ENCODE measurements around the gene OR4K1. TPM values are rescaled to one million over a fixed set of nuclear protein-coding genes. Genes with fewer than 3 reads are reported as not detected.

The OR4K1 gene
- total and polyA plus RNA-seq, 12 donors, result not detected

GRCh38 chr14:19906665-19907064 is 24.1 kb upstream of the OR4K1 start:
- no peaks in the 10 kb centered on the region for H3K27me3 ChIP-seq
- TF ChIP-seq POLR2A (IDR thresholded peaks at IDR 0.05) (no peak), CTCF (IDR thresholded peaks at IDR 0.05) (no peak)
- DNase-seq, result no peak
- no peak overlapping the region for H3K27ac ChIP-seq
- H3K36me3 ChIP-seq (replicated peaks in 1 of 2), result no peaks in the 10 kb centered on the region
- no peaks in the 10 kb centered on the region for H3K9me3 ChIP-seq (replicated peaks in 1 of 3)
- no peak overlapping the region for H3K4me3 ChIP-seq
- intact Hi-C loops (cut with DNase I), result no loop called here
- no peaks in the 10 kb centered on the region for H3K4me1 ChIP-seq (replicated peaks in 1 of 2)

GRCh38 chr14:19911114-19911513 is 19.6 kb upstream of the OR4K1 start:
- H3K27me3 ChIP-seq, result no peaks in the 10 kb centered on the region
- H3K27ac ChIP-seq, result no peak overlapping the region
- H3K9me3 ChIP-seq (replicated peaks in 1 of 3), result no peaks in the 10 kb centered on the region
- no peak overlapping the region for H3K4me3 ChIP-seq
- no peaks in the 10 kb centered on the region for H3K36me3 ChIP-seq (replicated peaks in 1 of 2)
- no peak for TF ChIP-seq CTCF (IDR thresholded peaks at IDR 0.05)
- no peak for TF ChIP-seq POLR2A (IDR thresholded peaks at IDR 0.05)
- intact Hi-C loops (cut with DNase I), result no loop called here
- 36 to 58% (median 45%) methylated on average over 3 of the region's 3 CpGs for WGBS, 4 donors
- H3K4me1 ChIP-seq (replicated peaks in 1 of 2), result no peaks in the 10 kb centered on the region
- DNase-seq, result no peak

- Histone ChIP-seq H3K27me3 (no peaks in the 10 kb centered on the region), H3K27ac (no peak overlapping the region), H3K9me3 (replicated peaks in 1 of 3) (no peaks in the 10 kb centered on the region), H3K4me3 (no peak overlapping the region), H3K4me1 (replicated peaks in 1 of 2) (no peaks in the 10 kb centered on the region), H3K36me3 (replicated peaks in 1 of 2) (no peaks in the 10 kb centered on the region)
- no peak for DNase-seq
- TF ChIP-seq CTCF (IDR thresholded peaks at IDR 0.05), result no peak
- TF ChIP-seq POLR2A (IDR thresholded peaks at IDR 0.05), result no peak
- WGBS, 4 donors, result 53 to 66% (median 60%) methylated on average over 3 of the region's 3 CpGs
- intact Hi-C loops (cut with DNase I), result no loop called here
Measured at GRCh38 chr14:19917243-19917642, 13.5 kb upstream of the OR4K1 start.

DNA sequence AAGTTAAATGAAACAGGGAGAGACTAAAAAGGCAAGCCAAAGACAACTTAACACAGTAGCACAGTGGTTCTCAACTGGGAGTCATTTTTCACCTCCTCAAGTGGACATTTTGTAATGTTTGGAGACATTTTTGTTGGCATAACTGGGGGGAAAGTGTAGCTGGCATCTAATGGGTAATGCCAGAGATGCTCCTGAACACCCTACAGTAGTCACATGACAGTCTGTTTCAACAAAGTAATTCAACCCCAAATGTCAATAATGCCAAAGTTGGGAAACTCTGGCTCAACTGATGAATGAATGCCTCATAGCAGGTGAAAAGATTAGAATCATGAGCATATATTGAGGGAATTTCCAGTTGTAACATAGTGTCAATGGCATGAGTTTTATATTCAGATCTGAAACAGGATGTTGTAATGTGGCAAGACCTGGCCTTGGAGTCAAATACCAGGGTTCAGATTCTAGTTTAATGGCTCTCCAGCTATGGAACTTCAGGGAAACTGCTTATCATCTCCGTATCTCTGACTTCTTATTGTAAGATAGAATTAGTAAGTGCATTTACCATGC is 12.7 kb upstream of the OR4K1 start:
- no peaks in the 10 kb centered on the region for H3K4me1 ChIP-seq (replicated peaks in 1 of 2)
- WGBS, 4 donors, result 47 to 60% (median 50%) methylated on average over 1 of the region's 1 CpG
- H3K9me3 ChIP-seq (replicated peaks in 1 of 3), result no peaks in the 10 kb centered on the region
- no peaks in the 10 kb centered on the region for H3K27me3 ChIP-seq
- no peak overlapping the region for H3K27ac ChIP-seq
- TF ChIP-seq CTCF (IDR thresholded peaks at IDR 0.05) (no peak), POLR2A (IDR thresholded peaks at IDR 0.05) (no peak)
- no peak overlapping the region for H3K4me3 ChIP-seq
- DNase-seq, result no peak
- intact Hi-C loops (cut with DNase I), result no loop called here
- H3K36me3 ChIP-seq (replicated peaks in 1 of 2), result no peaks in the 10 kb centered on the region

Data from adrenal gland (tissue), 12 donors.